ACHN (cell line): ENCODE measurements around the gene TRAK1.

ENCODE experiments used
- DNase-seq: peaks from one replicate; pipeline ENCODE4 v3.0.0-alpha.2; 2015
- in situ Hi-C: cut with HindIII; loops from 2 replicates; pipeline ENCODE4 v1.10.0; 2017; ENCODE audit warnings: low sequenced_read_pairs, low pct_ligation_motif_present, low pct_unique_long_range_greater_than_20kb

Gene TRAK1

GRCh38 chr3:42188376-42188775 lies 97.2 kb downstream of the TRAK1 start:
- DNase-seq, result no peak
- in situ Hi-C loops, result no loop called here

DNA sequence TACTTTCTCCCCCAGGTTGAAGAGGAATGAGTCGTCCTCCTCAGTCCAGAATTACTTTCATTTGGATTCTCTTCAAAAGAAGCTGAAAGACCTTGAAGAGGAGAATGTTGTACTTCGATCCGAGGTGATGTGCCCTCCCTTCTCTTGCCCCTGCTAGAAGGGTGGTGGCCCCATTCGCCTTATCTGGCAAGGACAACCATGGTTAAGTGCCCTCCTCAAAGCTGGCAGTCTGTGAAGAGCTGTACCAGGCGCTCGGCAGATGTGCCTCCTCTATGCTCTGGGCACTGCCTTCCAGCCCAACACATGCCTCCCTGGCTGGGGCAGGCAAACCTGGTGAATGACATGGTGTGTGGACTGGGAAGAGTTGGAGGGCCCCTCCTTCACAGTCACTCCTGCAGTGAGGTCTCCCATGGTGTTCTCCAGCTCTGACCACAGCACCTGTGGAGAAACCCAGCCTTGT lies 97.9 kb downstream of the TRAK1 start:
- in situ Hi-C loops, result no loop called here
- DNase-seq, result no peak

- in situ Hi-C loops, result no loop called here
- DNase-seq, result no peak
Observed at GRCh38 chr3:42189736-42190135, 98.6 kb downstream of the TRAK1 start.

GRCh38 chr3:42190701-42191442 lies 99.7 kb downstream of the TRAK1 start:
- in situ Hi-C loops, result no loop called here
- DNase-seq, result peak; percentile 61

GRCh38 chr3:42191443-42191747 lies 100.2 kb downstream of the TRAK1 start:
- in situ Hi-C loops, result no loop called here
- DNase-seq, result no peak

GRCh38 chr3:42192334-42193200 lies 101.4 kb downstream of the TRAK1 start:
- in situ Hi-C loops, result no loop called here
- no peak for DNase-seq

- DNase-seq, result no peak
- in situ Hi-C loops, result no loop called here
Observed at GRCh38 chr3:42194943-42195510, 103.9 kb downstream of the TRAK1 start.

- DNase-seq, result no peak
- in situ Hi-C loops, result no loop called here
Observed at GRCh38 chr3:42195879-42196330, 104.7 kb downstream of the TRAK1 start.

DNA sequence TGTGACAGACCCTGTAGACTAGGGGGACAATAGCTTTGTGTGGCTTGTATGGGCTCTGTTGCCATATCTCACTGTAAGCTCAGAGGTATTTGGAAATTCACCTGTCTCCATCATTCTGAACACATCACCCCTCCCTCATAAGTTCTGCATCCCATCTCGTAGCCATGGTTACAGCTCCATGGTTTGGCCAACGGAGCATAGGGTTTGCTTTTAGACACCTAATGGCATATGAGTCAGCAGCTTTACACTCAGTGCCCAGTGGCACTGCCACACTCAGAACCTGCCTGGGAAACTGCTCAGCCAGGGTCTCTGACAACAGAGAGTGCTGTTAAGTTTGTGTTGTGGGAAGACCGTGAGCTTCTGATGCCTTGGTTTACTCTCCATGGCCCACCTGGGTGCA lies 107.6 kb downstream of the TRAK1 start:
- in situ Hi-C loops, result no loop called here
- no peak for DNase-seq

DNA sequence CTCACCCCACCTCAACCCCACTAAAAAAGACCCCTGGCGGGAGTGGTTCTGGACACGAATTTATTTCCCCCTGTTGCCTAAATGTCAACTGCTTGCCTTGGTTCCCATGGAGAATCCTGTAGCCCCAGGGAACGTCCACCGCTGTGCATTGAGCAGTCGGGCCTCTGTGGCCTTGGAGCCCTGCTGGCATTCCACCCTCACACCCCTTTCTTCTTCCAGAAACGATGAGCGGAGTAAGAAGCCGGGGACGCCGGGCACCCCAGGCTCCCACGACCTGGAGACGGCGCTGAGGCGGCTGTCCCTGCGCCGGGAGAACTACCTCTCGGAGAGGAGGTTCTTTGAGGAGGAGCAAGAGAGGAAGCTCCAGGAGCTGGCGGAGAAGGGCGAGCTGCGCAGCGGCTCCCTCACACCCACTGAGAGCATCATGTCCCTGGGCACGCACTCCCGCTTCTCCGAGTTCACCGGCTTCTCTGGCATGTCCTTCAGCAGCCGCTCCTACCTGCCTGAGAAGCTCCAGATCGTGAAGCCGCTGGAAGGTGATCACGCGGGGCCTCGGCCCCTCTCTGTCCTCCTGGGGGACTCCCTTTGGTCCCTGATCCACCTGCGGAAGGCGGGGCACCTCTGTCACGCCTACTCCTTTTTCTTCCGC lies 111.2 kb downstream of the TRAK1 start:
- in situ Hi-C loops, result no loop called here

GRCh38 chr3:42204867-42205599 lies 113.9 kb downstream of the TRAK1 start:
- in situ Hi-C loops, result no loop called here
- DNase-seq, result no peak

More for the DNA sequence above, 111.2 kb downstream of the TRAK1 start:
- no peak for DNase-seq

- in situ Hi-C loops, result no loop called here
- DNase-seq, result no peak
Observed at GRCh38 chr3:42205800-42206514, 114.8 kb downstream of the TRAK1 start.

GRCh38 chr3:42209917-42210316 lies 118.8 kb downstream of the TRAK1 start:
- DNase-seq, result no peak
- in situ Hi-C loops, result no loop called here

- in situ Hi-C loops, result no loop called here
- DNase-seq, result no peak
Observed at GRCh38 chr3:42210726-42211125, 119.6 kb downstream of the TRAK1 start.

- in situ Hi-C loops, result no loop called here
- no peak for DNase-seq
Observed at GRCh38 chr3:42213417-42213816, 122.3 kb downstream of the TRAK1 start.

DNA sequence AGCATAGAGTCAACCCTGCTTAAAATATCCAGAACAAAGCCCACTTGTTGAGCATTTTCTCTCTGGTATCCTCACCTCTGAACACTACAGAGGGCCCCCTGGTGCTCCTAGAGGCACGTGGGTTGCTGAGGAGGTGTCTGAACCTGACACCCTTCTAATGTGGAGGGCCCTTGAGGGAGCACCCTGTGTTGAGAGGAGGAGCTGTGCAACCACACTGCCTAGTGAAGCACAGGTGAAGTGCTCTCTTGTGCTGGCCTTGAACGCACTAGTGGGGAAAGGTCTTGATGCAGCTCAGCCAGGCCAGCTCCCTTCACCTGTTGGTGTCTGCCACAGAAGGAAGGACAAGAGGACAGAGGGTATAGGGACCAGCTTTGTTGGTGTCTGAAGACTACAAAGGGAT lies 122.9 kb downstream of the TRAK1 start:
- in situ Hi-C loops, result no loop called here
- no peak for DNase-seq

DNA sequence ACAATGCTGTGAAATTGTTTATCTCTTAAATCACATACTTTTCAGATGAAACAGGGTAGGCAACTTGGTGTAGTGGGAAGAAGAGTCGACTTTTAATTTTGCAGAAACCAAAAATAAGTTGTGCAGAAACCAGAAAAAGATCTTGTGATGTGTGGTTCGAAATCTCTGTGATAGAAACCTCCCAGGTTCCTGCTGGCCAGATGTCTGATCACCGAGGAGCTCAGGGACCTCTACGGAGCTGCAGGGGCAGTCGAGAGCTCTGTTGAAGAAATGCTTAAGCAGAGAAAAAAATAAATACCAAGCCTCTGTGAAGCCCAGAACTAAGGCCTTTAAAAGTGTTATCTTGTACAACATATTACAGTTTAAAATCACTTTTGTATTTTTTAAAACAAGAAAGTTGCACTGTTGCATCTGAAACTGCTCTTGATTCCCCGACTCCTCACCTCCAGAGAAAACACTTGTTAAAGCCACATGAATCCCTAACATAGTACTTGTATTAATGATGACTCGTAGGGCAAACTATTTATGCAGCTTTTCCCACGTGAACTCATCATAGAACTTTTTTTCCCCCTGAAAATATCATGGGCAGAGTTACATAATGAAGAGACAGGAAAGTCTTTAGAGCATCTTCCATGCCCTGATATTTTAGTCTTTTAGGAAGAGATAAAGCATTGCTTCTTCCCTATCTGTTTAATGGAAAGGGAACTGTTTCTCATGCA lies 123.6 kb downstream of the TRAK1 start:
- in situ Hi-C loops, result no loop called here
- DNase-seq, result no peak
